Common myeloid progenitor, CD34-positive (primary cell): Measurements from ENCODE around the gene ARSG.
"Not testable (repeated sequence)": the region's sequence is repeated elsewhere in the genome, so short reads cannot be mapped to it uniquely, and the experiment has no call there.

Source experiments
- CTCF ChIA-PET: fragments of 350-600 bp; sonication (Branson Sonifier 250); formaldehyde crosslinking; loops from one replicate; lab custom pipeline; 2021; ENCODE audit warnings: antibody characterized with exemption; lab: Charles Lee
- POLR2A ChIA-PET: fragments of 350-600 bp; sonication (Branson Sonifier 250); formaldehyde crosslinking; loops from one replicate; lab custom pipeline; 2021; ENCODE audit warnings: antibody characterized with exemption; lab: Charles Lee
- DNase-seq, 3 donors: peaks; one replicate each; pipeline versions ENCODE4 v3.0.0 to v3.0.0-alpha.2; 2013
- H3K27ac ChIP-seq, 2 experiments: 1 replicate in 1 of 2; 2 replicates in 1 of 2; pipeline ENCODE4 v1.7.0; 2013; ENCODE audit warnings: inconsistent platforms in 2 of 2, low read length in 2 of 2, mild to moderate bottlenecking in 2 of 2, low read depth in 1 of 2, moderate library complexity in 1 of 2; ENCODE audit not compliant: severe bottlenecking in 2 of 2, insufficient read depth in 1 of 2, poor library complexity in 1 of 2
- H3K27me3 ChIP-seq, 5 experiments: replicated peaks in 2 of 5; 1 replicate in 3 of 5; 2 replicates in 2 of 5; pipeline versions ENCODE4 v1.6.1 to v1.7.0; 2013; ENCODE audit warnings: low read length in 4 of 5, mild to moderate bottlenecking in 2 of 5, moderate library complexity in 2 of 5, inconsistent platforms in 1 of 5; ENCODE audit not compliant: insufficient read depth in 5 of 5, control insufficient read depth in 4 of 5
- H3K36me3 ChIP-seq, 4 experiments: 1 replicate in 2 of 4; 2 replicates in 2 of 4; pipeline versions ENCODE4 v1.6.1 to v1.7.0; 2013; ENCODE audit warnings: low read length in 3 of 4, control low read depth in 1 of 4, mild to moderate bottlenecking in 1 of 4; ENCODE audit not compliant: control insufficient read depth in 4 of 4, insufficient read depth in 4 of 4
- H3K4me1 ChIP-seq, 4 experiments: 1 replicate in 3 of 4; 2 replicates in 1 of 4; pipeline versions ENCODE4 v1.6.1 to v1.7.1; 2013; ENCODE audit warnings: low read length in 3 of 4, mild to moderate bottlenecking in 3 of 4, control low read depth in 1 of 4, inconsistent platforms in 1 of 4, moderate library complexity in 1 of 4; ENCODE audit not compliant: control insufficient read depth in 4 of 4, insufficient read depth in 4 of 4; ENCODE audit errors: control extremely low read depth in 1 of 4
- H3K4me3 ChIP-seq, 7 experiments: 1 replicate in 4 of 7; 2 replicates in 3 of 7; pipeline versions ENCODE4 v1.5.1 to v1.7.0; 2013; ENCODE audit warnings: mild to moderate bottlenecking in 7 of 7, low read length in 6 of 7, moderate library complexity in 6 of 7, inconsistent platforms in 2 of 7, low read depth in 2 of 7, control low read depth in 1 of 7; ENCODE audit not compliant: insufficient read depth in 4 of 7, control insufficient read depth in 1 of 7; ENCODE audit errors: extremely low read depth in 1 of 7
- H3K9me3 ChIP-seq, 5 experiments: 1 replicate in 4 of 5; 2 replicates in 1 of 5; pipeline versions ENCODE4 v1.6.1 to v1.7.1; 2013; ENCODE audit warnings: low read length in 4 of 5, mild to moderate bottlenecking in 2 of 5, inconsistent platforms in 1 of 5, low read depth in 1 of 5, moderate library complexity in 1 of 5; ENCODE audit not compliant: control insufficient read depth in 4 of 5, insufficient read depth in 2 of 5; ENCODE audit errors: control extremely low read depth in 1 of 5
- whole genome bisulfite sequencing: methylation state at CpG from one replicate; pipeline ENCODE4 v1.1.5; 2013; ENCODE audit not compliant: insufficient coverage; 5-methylcytosine and 5-hydroxymethylcytosine counted together

The ARSG gene

GRCh38 chr17:68347380-68347779 is 56.1 kb downstream of the ARSG start:
- no peak overlapping the region for H3K27ac ChIP-seq
- no peaks in the 10 kb centered on the region for H3K36me3 ChIP-seq
- 79% methylated on average over 5 of the region's 6 CpGs for WGBS

GRCh38 chr17:68349157-68349556 is 57.9 kb downstream of the ARSG start:
- ChIA-PET CTCF (interaction anchor here (0.7 to 0.9 kb wide), 2 partner anchors 18 to 46 kb away, joined by 3 read pairs; no protein-coding TSS in a partner anchor), POLR2A (no interaction called here)
- H3K9me3 ChIP-seq = no peaks in the 10 kb centered on the region
- H3K4me1 ChIP-seq = peaks cover 20 to 42% (median 36%) of the 10 kb centered on the region in 4 experiments
- peaks cover 0 to 18% (median 3%) of the 10 kb centered on the region in 5 experiments for H3K27me3 ChIP-seq
- no peak overlapping the region for H3K4me3 ChIP-seq
- H3K36me3 ChIP-seq = no peaks in the 10 kb centered on the region
- 50% methylated on average over 2 of the region's 4 CpGs for WGBS
- DNase-seq = no peak
- no peak overlapping the region for H3K27ac ChIP-seq

More at GRCh38 chr17:68347380-68347779, 56.1 kb downstream of the ARSG start:
- Histone ChIP-seq H3K4me3 (no peak overlapping the region), H3K9me3 (no peaks in the 10 kb centered on the region), H3K4me1 (peaks cover 24 to 50% (median 37%) of the 10 kb centered on the region in 4 experiments), H3K27me3 (peaks cover 0 to 12% (median 3%) of the 10 kb centered on the region in 5 experiments)
- POLR2A ChIA-PET = no interaction called here
- no peak for DNase-seq
- CTCF ChIA-PET = interaction anchor here (0.8 to 1.4 kb wide), 3 partner anchors 17 to 82 kb away, joined by 3 to 7 read pairs (median 3); partner anchors contain the start of gene ARSG

GRCh38 chr17:68351395-68351794 is 60.1 kb downstream of the ARSG start:
- ChIA-PET CTCF (interaction anchor here (1.5 kb wide), 1 partner anchor 48 kb away, joined by 5 read pairs; no protein-coding TSS in a partner anchor), POLR2A (no interaction called here)
- H3K4me3 ChIP-seq = no peak overlapping the region
- peaks cover 0 to 21% (median 4%) of the 10 kb centered on the region in 5 experiments for H3K27me3 ChIP-seq
- no peaks in the 10 kb centered on the region for H3K9me3 ChIP-seq
- peaks cover 7 to 25% (median 22%) of the 10 kb centered on the region in 4 experiments for H3K4me1 ChIP-seq
- H3K36me3 ChIP-seq = no peaks in the 10 kb centered on the region
- H3K27ac ChIP-seq = no peak overlapping the region
- WGBS = 56% methylated on average over 6 of the region's 7 CpGs
- DNase-seq = no peak

GRCh38 chr17:68352041-68352440 is 60.7 kb downstream of the ARSG start:
- WGBS = 65% methylated on average over 3 of the region's 3 CpGs
- Histone ChIP-seq H3K9me3 (no peaks in the 10 kb centered on the region), H3K4me3 (no peak overlapping the region), H3K27ac (no peak overlapping the region), H3K27me3 (peaks cover 0 to 18% (median 4%) of the 10 kb centered on the region in 5 experiments), H3K4me1 (peaks cover 9 to 25% (median 22%) of the 10 kb centered on the region in 4 experiments), H3K36me3 (no peaks in the 10 kb centered on the region)
- ChIA-PET POLR2A (interaction anchor here (0.7 kb wide), 1 partner anchor 1148 kb away, joined by 4 read pairs; no protein-coding TSS in a partner anchor), CTCF (interaction anchor here (1.5 kb wide), 1 partner anchor 47 kb away, joined by 5 read pairs; no protein-coding TSS in a partner anchor)
- no peak for DNase-seq

- Histone ChIP-seq H3K27me3 (peaks cover 0 to 18% (median 4%) of the 10 kb centered on the region in 5 experiments), H3K4me1 (peaks cover 10 to 22% (median 21%) of the 10 kb centered on the region in 4 experiments)
- POLR2A ChIA-PET, H3K9me3 ChIP-seq, H3K36me3 ChIP-seq, H3K4me3 ChIP-seq, H3K27ac ChIP-seq, DNase-seq: not testable (repeated sequence)
- CTCF ChIA-PET = interaction anchor here (1.5 kb wide), 1 partner anchor 47 kb away, joined by 5 read pairs; no protein-coding TSS in a partner anchor
- WGBS = 97% methylated on average over 6 of the region's 9 CpGs
Measured at GRCh38 chr17:68352671-68353070, 61.4 kb downstream of the ARSG start.

GRCh38 chr17:68353111-68353521 is 61.8 kb downstream of the ARSG start:
- H3K36me3 ChIP-seq = no peaks in the 10 kb centered on the region
- ChIA-PET CTCF (no interaction called here), POLR2A (no interaction called here)
- H3K4me1 ChIP-seq = peaks cover 10 to 22% (median 19%) of the 10 kb centered on the region in 4 experiments
- peaks cover 0 to 16% (median 4%) of the 10 kb centered on the region in 5 experiments for H3K27me3 ChIP-seq
- no peak for DNase-seq
- H3K4me3 ChIP-seq = no peak overlapping the region
- H3K9me3 ChIP-seq = no peaks in the 10 kb centered on the region
- WGBS = 88% methylated on average over 1 of the region's 4 CpGs
- no peak overlapping the region for H3K27ac ChIP-seq

- H3K4me1 ChIP-seq = peaks cover 10 to 22% (median 18%) of the 10 kb centered on the region in 4 experiments
Measured at GRCh38 chr17:68354311-68354710, 63.0 kb downstream of the ARSG start.

More at GRCh38 chr17:68354311-68354710, 63.0 kb downstream of the ARSG start:
- H3K9me3 ChIP-seq, DNase-seq, POLR2A ChIA-PET, H3K4me3 ChIP-seq, H3K36me3 ChIP-seq, H3K27ac ChIP-seq: not testable (repeated sequence)
- CTCF ChIA-PET = interaction anchor here (1.2 to 1.7 kb wide), 2 partner anchors 30 to 46 kb away, joined by 3 to 6 read pairs; no protein-coding TSS in a partner anchor
- WGBS = 92% methylated on average over 2 of the region's 2 CpGs
- peaks cover 0 to 18% (median 4%) of the 10 kb centered on the region in 5 experiments for H3K27me3 ChIP-seq
